ENCODE measurements around the gene SRRT.
A peak's percentile ranks its signal among the peaks of the same experiment; 100 is the strongest.

SRRT gene

GRCh38 chr7:100885440-100886141 is 10.7 kb downstream of the SRRT start:
- DNase-seq (ENCODE audit: insufficient read length, low spot score): no peak
- TF ChIP-seq POLR2A (IDR thresholded peaks at IDR 0.05; ENCODE audit: low read depth, low read length) (no peak), PAX5 (IDR thresholded peaks at IDR 0.05; ENCODE audit: insufficient read depth, low read length, severe bottlenecking) (no peak), POLR2AphosphoS5 (IDR thresholded peaks at IDR 0.05; ENCODE audit: low read depth, low read length) (0 out of 2 replicates have a peak, but pooled peaks have one; percentile 8)
- FAIRE-seq: no peak

- FAIRE-seq (peak; percentile 23), DNase-seq (ENCODE audit: insufficient read length, low spot score) (no peak)
- TF ChIP-seq POLR2AphosphoS5 (IDR thresholded peaks at IDR 0.05; ENCODE audit: low read depth, low read length): no peak
- TF ChIP-seq POLR2A (IDR thresholded peaks at IDR 0.05; ENCODE audit: low read depth, low read length): no peak
- no peak for TF ChIP-seq POU2F2 (IDR thresholded peaks at IDR 0.05; ENCODE audit: low read depth, low read length)
- TF ChIP-seq PAX5 (IDR thresholded peaks at IDR 0.05; ENCODE audit: insufficient read depth, low read length, severe bottlenecking): no peak
- TF ChIP-seq TAF1 (IDR thresholded peaks at IDR 0.05; ENCODE audit: low read depth, low read length): no peak
- TF ChIP-seq SPI1 (IDR thresholded peaks at IDR 0.05; ENCODE audit: low read depth, low read length): no peak
These were observed 11.4 kb downstream of the SRRT start for GRCh38 chr7:100886142-100886935.

- DNase-seq (ENCODE audit: insufficient read length, low spot score) (no peak), FAIRE-seq (peak; percentile 40)
- TF ChIP-seq POU2F2 (IDR thresholded peaks at IDR 0.05; ENCODE audit: low read depth, low read length) (no peak), POLR2AphosphoS5 (IDR thresholded peaks at IDR 0.05; ENCODE audit: low read depth, low read length) (no peak), POLR2A (IDR thresholded peaks at IDR 0.05; ENCODE audit: low read depth, low read length) (no peak), TAF1 (IDR thresholded peaks at IDR 0.05; ENCODE audit: low read depth, low read length) (no peak), PAX5 (IDR thresholded peaks at IDR 0.05; ENCODE audit: insufficient read depth, low read length, severe bottlenecking) (no peak), SPI1 (IDR thresholded peaks at IDR 0.05; ENCODE audit: low read depth, low read length) (no peak)
These were observed 12.1 kb downstream of the SRRT start for GRCh38 chr7:100886936-100887515.

- TF ChIP-seq POLR2A (IDR thresholded peaks at IDR 0.05; ENCODE audit: low read depth, low read length): no peak
- TF ChIP-seq SPI1 (IDR thresholded peaks at IDR 0.05; ENCODE audit: low read depth, low read length): peak; percentile 100
- peak; percentile 34; the same call in 1 of the 2 replicates for TF ChIP-seq TAF1 (IDR thresholded peaks at IDR 0.05; ENCODE audit: low read depth, low read length)
- peak; percentile 58; the same call in 1 of the 2 replicates for TF ChIP-seq POLR2AphosphoS5 (IDR thresholded peaks at IDR 0.05; ENCODE audit: low read depth, low read length)
- no peak for TF ChIP-seq POU2F2 (IDR thresholded peaks at IDR 0.05; ENCODE audit: low read depth, low read length)
- peak; percentile 81 for DNase-seq (ENCODE audit: insufficient read length, low spot score)
- FAIRE-seq: peak; percentile 94
These were observed 12.8 kb downstream of the SRRT start for GRCh38 chr7:100887516-100888290.

GRCh38 chr7:100888291-100888987 is 13.5 kb downstream of the SRRT start:
- FAIRE-seq (peak; percentile 69), DNase-seq (ENCODE audit: insufficient read length, low spot score) (no peak)
- TF ChIP-seq POLR2A (IDR thresholded peaks at IDR 0.05; ENCODE audit: low read depth, low read length) (peak; percentile 53; the same call in 1 of the 2 replicates), TAF1 (IDR thresholded peaks at IDR 0.05; ENCODE audit: low read depth, low read length) (no peak)

GRCh38 chr7:100888988-100889750 is 14.3 kb downstream of the SRRT start, which contains the start of gene UFSP1:
UFSP1 (minus strand) TSS chr7:100889715; CDS start chr7:100889271, 444 bp downstream.
- DNase-seq (ENCODE audit: insufficient read length, low spot score) (no peak), FAIRE-seq (peak; percentile 5)
- TF ChIP-seq SPI1 (IDR thresholded peaks at IDR 0.05; ENCODE audit: low read depth, low read length): no peak
- TF ChIP-seq POU2F2 (IDR thresholded peaks at IDR 0.05; ENCODE audit: low read depth, low read length): 0 out of 2 replicates have a peak, but pooled peaks have one; percentile 60
- peak; percentile 71 for TF ChIP-seq POLR2A (IDR thresholded peaks at IDR 0.05; ENCODE audit: low read depth, low read length)
- no peak for TF ChIP-seq PAX5 (IDR thresholded peaks at IDR 0.05; ENCODE audit: insufficient read depth, low read length, severe bottlenecking)
- TF ChIP-seq TAF1 (IDR thresholded peaks at IDR 0.05; ENCODE audit: low read depth, low read length): peak; percentile 63
- TF ChIP-seq POLR2AphosphoS5 (IDR thresholded peaks at IDR 0.05; ENCODE audit: low read depth, low read length): peak; percentile 80; the same call in 1 of the 2 replicates

- DNase-seq (ENCODE audit: insufficient read length, low spot score) (no peak), FAIRE-seq (no peak)
- no peak; the same call in 1 of the 2 replicates for TF ChIP-seq SPI1 (IDR thresholded peaks at IDR 0.05; ENCODE audit: low read depth, low read length)
- no peak for TF ChIP-seq POLR2A (IDR thresholded peaks at IDR 0.05; ENCODE audit: low read depth, low read length)
- TF ChIP-seq TAF1 (IDR thresholded peaks at IDR 0.05; ENCODE audit: low read depth, low read length): no peak
- TF ChIP-seq PAX5 (IDR thresholded peaks at IDR 0.05; ENCODE audit: insufficient read depth, low read length, severe bottlenecking): no peak
- TF ChIP-seq POLR2AphosphoS5 (IDR thresholded peaks at IDR 0.05; ENCODE audit: low read depth, low read length): no peak
- TF ChIP-seq POU2F2 (IDR thresholded peaks at IDR 0.05; ENCODE audit: low read depth, low read length): no peak
These were observed 16.0 kb downstream of the SRRT start for GRCh38 chr7:100890653-100891567.

All from GM12891 (cell line).